OCI-LY1 (cell line): Measurements from ENCODE around the gene MGST2.

Source experiments
- EZH2 ChIP-seq: fragments of 200-600 bp; sonication (generic), shearing (Covaris generic); IDR thresholded peaks from 2 replicates; pipeline ENCODE4 v1.8.0; 2017; ENCODE audit warnings: borderline replicate concordance, mixed run types, mild to moderate bottlenecking, antibody characterized with exemption, low read length, moderate library complexity, mixed read lengths
- TF ChIP-seq, protein P1 (sequence below): fragments of 200-600 bp; sonication (generic), shearing (Covaris generic); IDR thresholded peaks from 2 replicates; pipeline ENCODE4 v1.5.1; 2017; ENCODE audit warnings: mild to moderate bottlenecking, antibody characterized with exemption, low read length, moderate library complexity, mixed read lengths

DNA sequence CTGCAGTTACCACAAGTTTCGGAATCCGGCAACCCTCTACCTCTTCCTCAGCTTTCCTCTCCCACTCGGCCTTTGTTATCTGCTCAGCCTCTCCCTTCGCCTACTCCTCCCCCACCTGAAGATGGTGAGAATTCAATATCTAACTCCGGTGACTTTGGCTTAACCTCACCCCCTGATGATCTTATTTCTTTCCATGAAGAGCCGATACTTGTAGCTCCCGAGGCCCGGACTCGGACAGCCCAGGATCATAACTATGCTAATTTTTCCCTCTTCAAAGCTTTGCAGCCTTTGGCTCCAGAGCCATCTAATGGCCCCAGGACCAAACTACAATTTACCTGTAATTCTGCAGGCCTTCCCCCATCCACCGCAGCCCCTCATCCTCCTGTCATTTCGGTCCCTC, 32.0 kb upstream of the MGST2 start:
- TF ChIP-seq, protein P1, sequence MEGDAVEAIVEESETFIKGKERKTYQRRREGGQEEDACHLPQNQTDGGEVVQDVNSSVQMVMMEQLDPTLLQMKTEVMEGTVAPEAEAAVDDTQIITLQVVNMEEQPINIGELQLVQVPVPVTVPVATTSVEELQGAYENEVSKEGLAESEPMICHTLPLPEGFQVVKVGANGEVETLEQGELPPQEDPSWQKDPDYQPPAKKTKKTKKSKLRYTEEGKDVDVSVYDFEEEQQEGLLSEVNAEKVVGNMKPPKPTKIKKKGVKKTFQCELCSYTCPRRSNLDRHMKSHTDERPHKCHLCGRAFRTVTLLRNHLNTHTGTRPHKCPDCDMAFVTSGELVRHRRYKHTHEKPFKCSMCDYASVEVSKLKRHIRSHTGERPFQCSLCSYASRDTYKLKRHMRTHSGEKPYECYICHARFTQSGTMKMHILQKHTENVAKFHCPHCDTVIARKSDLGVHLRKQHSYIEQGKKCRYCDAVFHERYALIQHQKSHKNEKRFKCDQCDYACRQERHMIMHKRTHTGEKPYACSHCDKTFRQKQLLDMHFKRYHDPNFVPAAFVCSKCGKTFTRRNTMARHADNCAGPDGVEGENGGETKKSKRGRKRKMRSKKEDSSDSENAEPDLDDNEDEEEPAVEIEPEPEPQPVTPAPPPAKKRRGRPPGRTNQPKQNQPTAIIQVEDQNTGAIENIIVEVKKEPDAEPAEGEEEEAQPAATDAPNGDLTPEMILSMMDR = peak; percentile 38; the same call in 1 of the 2 replicates
- no peak for TF ChIP-seq EZH2
